Heart left ventricle (tissue), 13 donors: Measurements from ENCODE around the gene SCN1A.

Experiments
- POLR2A ChIP-seq, 2 donors: fragments of 450-650 bp; IDR thresholded peaks; one replicate each; pipeline ENCODE4 v1.6.1; 2017; ENCODE audit warnings: antibody characterized with exemption in 2 of 2, mild to moderate bottlenecking in 2 of 2, moderate library complexity in 2 of 2
- TF ChIP-seq, protein P1 (sequence below), 12 donors: fragments of 200-600 bp; sonication (generic) in 4 of 12; IDR thresholded peaks; one replicate each; pipeline versions ENCODE4 v1.5.0 to v1.8.0; 2018 to 2022; ENCODE audit warnings: antibody characterized with exemption in 12 of 12, mild to moderate bottlenecking in 5 of 12
- donor health status: ischemic (EF 13 %, LVEDD 7.1; RV severe dilation, severe dysfunction).
- donor health status: DM: no; HTN: yes; CAD: no.
- donor health status: DM: no; HTN: no; CAD: no.
- donor health status: ischemic (EF 25% LVEDD 6.9; RV normal size, moderate dysfunction).
- donor health status: ischemic (EF 25% LVEDD 5.7; RV mildly dilated, moderate dysfunction).
- donor health status: ischemic (EF 35%, LVEDD 5.7; RV mildly dilated, moderate dysfunction).
- donor health status: nonischemic (EF 11% LVEDD 7.7; RV severe dilation, severe dysfunction).
- donor health status: DM: yes; HTN: yes; CAD: no.
- donor health status: PGD.
- donor health status: ischemic (EF 29% LVEDD 5.4; RV normal size, mild dysfunction).
- donor health status: nonischemic (EF 23%, LVEDD 6.1; RV moderate dilation, normal function).

DNA sequence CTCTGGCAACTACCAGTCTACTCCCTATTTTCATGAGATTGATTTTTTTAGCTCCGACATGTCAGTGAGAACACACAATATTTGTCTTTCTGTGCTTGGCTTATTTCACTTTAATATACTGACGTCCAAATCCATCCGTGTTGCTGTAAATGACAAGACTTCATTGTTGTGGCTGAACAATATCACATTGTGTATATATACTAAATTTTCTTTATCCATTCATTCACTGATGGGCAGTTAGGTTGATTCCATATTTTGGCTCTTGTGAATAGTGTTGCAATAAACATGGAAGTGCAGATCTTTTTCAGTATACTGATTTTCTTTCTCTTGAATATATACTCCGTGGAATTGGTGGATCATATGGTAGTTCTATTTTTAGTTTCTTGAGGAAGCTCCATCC lies 168.4 kb downstream of the SCN1A start:
- TF ChIP-seq, protein P1, sequence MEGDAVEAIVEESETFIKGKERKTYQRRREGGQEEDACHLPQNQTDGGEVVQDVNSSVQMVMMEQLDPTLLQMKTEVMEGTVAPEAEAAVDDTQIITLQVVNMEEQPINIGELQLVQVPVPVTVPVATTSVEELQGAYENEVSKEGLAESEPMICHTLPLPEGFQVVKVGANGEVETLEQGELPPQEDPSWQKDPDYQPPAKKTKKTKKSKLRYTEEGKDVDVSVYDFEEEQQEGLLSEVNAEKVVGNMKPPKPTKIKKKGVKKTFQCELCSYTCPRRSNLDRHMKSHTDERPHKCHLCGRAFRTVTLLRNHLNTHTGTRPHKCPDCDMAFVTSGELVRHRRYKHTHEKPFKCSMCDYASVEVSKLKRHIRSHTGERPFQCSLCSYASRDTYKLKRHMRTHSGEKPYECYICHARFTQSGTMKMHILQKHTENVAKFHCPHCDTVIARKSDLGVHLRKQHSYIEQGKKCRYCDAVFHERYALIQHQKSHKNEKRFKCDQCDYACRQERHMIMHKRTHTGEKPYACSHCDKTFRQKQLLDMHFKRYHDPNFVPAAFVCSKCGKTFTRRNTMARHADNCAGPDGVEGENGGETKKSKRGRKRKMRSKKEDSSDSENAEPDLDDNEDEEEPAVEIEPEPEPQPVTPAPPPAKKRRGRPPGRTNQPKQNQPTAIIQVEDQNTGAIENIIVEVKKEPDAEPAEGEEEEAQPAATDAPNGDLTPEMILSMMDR (IDR thresholded peaks at IDR 0.05): no peak
- no peak for TF ChIP-seq POLR2A (IDR thresholded peaks at IDR 0.05)
